ENCODE results near the gene CASZ1.
A peak's percentile ranks its signal among the peaks of the same experiment; 100 is the strongest.

CASZ1 gene, protein sequence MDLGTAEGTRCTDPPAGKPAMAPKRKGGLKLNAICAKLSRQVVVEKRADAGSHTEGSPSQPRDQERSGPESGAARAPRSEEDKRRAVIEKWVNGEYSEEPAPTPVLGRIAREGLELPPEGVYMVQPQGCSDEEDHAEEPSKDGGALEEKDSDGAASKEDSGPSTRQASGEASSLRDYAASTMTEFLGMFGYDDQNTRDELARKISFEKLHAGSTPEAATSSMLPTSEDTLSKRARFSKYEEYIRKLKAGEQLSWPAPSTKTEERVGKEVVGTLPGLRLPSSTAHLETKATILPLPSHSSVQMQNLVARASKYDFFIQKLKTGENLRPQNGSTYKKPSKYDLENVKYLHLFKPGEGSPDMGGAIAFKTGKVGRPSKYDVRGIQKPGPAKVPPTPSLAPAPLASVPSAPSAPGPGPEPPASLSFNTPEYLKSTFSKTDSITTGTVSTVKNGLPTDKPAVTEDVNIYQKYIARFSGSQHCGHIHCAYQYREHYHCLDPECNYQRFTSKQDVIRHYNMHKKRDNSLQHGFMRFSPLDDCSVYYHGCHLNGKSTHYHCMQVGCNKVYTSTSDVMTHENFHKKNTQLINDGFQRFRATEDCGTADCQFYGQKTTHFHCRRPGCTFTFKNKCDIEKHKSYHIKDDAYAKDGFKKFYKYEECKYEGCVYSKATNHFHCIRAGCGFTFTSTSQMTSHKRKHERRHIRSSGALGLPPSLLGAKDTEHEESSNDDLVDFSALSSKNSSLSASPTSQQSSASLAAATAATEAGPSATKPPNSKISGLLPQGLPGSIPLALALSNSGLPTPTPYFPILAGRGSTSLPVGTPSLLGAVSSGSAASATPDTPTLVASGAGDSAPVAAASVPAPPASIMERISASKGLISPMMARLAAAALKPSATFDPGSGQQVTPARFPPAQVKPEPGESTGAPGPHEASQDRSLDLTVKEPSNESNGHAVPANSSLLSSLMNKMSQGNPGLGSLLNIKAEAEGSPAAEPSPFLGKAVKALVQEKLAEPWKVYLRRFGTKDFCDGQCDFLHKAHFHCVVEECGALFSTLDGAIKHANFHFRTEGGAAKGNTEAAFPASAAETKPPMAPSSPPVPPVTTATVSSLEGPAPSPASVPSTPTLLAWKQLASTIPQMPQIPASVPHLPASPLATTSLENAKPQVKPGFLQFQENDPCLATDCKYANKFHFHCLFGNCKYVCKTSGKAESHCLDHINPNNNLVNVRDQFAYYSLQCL (N-terminal part only)

DNA sequence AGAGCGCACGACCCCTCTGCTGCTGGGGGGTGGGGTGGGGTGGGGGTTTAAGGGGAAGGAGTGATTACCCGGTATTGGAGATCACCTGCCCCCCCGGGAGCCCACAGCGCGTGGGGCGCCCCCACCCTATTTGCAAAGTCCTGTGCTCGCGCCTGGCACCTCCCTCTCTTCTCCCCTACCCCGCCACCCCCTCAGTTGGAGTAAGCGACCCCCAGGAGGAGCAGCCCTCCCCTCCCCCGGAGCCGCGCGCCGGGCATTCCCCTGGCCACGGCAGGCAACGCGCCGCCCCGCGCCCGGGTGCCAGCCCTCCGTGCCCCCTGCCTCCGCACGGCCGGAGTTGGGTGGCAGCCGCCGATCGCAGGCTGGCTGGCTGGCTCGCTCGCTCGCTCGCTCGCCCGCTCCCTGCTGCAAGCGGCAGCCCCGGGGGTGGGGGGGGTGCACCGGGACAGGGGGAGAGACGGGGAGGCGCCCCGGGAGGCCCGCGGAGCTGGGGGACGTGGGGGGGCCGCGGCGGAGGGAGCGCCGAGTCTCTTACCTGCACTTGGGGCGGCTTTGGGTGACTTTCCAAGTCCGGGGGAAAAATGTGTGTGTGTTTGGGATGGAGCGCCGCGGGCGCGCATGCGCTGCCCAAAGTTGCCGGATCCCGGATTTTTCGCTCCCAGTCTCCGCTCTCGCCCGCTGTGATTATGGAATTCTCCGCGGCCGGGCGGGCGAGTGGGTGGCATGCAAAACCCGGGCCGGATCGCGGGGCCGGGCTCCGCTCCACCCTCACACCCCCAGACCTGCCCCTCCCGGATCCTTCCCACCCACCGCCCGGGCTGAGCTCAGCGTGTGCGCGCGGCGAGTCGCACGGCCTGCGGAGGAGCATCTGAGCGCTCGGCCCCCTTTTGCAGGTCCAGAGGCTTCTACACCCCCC is at the start of gene CASZ1:
Gene CASZ1 (minus strand): TSS at position 618 of the 916 bp plus-strand sequence. CDS start 102,757 bp downstream, outside the sequence.
- peak; percentile 14 for DNase-seq

DNA sequence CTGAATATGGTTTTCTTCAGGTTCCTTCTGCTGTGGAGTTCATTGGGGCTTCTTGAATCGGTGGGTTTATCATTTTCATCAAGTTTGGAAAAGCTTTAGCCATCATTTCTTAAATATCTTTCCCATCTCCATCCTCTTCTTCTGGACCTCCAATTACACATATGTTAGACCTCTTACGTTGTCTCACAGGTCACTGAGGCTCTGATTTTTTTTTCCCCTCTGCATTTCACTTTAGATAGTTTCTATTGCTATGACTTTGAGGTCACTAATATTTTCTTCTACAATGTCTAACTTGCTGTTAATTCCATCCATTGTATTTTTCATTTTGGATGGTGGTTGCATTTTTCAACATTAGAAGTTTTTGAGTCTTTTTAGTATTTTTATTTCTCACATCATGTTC is 47.3 kb upstream of the CASZ1 start:
- no peak for DNase-seq

DNA sequence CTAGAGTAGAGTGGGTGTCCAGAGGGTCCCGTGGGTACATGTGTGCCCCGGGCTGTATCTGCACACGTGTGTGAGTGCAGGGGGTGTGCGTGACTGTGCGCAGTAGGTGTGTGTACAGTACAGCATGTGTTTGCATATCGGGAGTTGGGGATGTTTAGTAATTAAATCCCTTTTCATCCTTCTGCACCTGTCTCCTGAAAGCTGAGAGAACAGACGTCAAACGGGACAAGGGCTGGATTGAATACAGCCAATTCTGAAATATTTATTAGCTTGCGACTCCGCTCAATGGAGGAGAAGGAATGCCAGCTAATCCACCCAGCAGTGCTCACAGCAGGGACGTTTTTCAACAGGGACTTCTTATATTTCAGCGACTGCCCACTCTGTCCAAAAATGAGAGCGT is 44.7 kb upstream of the CASZ1 start:
- DNase-seq = peak; percentile 44

GRCh38 chr1:10839188-10839770 is 42.8 kb upstream of the CASZ1 start:
- no peak for DNase-seq

DNA sequence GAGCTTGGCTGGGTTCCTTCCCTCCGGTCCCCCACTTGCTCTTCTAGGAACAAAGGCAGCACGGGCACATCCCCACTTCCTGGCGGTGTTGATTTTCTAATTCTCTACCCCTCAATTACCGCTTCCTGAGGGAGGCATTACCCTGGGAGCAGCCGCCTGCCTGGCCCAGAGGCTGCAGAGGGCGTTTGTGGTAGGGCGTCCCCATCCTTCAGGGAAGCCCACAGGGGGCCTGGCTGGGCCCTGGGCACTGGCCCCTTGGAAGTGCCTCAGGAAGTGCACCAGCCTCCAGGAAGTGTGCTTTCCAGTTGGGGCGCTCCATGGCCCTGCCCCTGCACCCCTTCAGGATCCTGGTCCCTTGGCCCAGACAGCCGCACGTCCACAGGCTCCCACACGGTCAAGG is 42.1 kb upstream of the CASZ1 start:
- peak; percentile 7 for DNase-seq

GRCh38 chr1:10836726-10837125 is 40.3 kb upstream of the CASZ1 start:
- DNase-seq = no peak

DNA sequence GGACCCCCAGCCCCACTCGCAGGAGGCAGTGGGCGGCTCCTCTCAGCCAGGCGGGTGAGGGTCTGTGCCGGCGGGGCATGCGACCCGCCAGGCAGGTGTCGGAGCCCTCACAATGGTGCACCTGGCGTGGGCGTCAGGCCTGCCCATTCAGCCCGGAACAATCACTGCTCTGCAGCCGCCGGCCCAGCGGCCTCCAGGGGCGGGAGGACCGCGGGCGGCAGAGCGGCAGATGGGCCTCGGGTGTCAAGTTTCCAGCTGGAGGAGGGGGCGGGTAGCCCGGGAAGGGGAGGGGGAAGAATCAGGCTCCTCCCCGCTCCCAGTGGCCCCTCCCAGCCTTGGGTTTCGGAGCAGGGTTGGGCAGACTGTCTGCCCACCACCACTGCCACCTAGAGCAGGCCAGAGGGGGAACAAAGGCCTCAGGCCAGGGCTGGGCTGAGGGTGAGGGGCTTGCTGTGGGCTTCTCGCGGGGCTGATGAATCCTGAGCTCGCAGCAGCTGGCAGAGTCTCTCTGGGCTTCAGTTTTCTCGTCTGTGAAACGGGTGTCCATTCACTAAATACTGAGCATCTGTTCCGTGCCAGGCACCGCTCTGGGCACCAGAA is 39.5 kb upstream of the CASZ1 start:
- peak; percentile 72 for DNase-seq

DNA sequence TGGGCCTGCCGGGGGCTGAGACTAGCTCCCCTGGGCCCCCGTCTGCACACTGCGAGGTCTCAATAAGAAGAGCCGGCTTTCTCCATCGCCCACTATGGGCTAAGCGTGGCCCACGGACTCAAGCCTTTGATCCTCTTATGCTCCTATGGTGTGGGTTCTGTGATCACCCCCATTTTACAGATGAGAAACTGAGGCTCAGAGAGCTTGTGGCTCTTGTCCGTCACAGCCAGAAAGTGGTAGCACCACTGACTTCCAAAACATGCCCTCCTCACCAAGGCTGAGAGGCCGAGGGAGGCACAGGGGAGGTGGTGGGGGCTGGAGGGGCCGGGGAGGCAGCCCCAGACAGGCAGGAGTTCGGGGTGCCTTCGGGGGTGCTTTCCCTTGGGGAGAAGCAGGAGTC is 39.0 kb upstream of the CASZ1 start:
- no peak for DNase-seq

DNA sequence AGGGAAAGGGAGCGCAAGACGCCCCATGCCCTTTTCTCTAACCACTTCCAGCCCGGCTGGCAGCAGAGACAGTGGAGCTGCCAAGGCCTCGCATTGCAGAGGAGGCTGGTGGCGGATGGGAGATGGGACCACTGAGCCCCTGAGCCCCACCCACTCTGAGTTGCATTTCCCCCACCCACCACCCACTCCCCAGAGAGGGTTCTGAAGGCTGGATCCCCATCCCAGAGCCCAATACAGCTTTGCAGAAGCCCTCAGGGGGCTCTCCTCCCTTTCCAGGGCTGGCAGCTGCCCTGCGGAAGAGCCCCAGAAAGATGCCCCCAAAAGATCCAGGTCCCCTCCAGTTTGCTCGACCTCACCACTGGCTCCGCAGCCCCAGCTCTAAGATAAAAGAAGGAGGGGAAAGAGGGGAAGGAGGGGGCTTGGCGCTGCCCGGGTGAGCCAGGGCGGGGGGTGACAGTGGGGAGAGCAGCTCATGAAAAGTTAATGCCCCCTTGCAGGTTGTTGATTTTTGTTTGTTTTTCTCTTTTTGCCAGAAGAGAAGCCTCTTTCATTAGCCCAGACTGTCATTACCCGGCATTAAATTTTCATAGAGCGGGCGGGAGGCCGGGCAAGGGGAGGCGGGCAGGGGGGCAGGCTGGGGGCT is 38.4 kb upstream of the CASZ1 start:
- DNase-seq = peak; percentile 58

GRCh38 chr1:10833630-10834557 is 37.4 kb upstream of the CASZ1 start:
- no peak for DNase-seq

DNA sequence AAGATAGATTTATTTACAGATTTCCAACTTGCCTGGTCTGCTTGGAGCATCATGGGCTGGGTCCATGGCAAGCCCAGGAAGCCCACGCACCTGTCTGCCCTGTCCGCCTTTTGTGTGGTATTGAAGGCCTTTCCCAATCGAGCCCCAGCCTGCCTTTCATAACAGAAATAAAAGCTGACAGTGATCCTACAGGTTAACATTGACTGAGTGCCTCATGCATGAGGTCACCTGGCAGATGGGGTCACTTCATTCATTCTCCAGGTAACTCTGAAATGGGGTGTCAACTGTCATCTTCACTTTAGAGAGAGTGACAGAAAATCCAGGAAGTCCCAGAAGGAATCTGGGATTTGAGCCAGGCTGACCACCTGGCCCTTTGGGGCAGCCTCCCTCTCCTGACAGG is 36.3 kb upstream of the CASZ1 start:
- no peak for DNase-seq

- no peak for DNase-seq
Measured at GRCh38 chr1:10830961-10831668, 34.7 kb upstream of the CASZ1 start.

GRCh38 chr1:10829965-10830515 is 33.6 kb upstream of the CASZ1 start:
- no peak for DNase-seq

- DNase-seq = no peak
Measured at GRCh38 chr1:10829067-10829818, 32.8 kb upstream of the CASZ1 start.

DNA sequence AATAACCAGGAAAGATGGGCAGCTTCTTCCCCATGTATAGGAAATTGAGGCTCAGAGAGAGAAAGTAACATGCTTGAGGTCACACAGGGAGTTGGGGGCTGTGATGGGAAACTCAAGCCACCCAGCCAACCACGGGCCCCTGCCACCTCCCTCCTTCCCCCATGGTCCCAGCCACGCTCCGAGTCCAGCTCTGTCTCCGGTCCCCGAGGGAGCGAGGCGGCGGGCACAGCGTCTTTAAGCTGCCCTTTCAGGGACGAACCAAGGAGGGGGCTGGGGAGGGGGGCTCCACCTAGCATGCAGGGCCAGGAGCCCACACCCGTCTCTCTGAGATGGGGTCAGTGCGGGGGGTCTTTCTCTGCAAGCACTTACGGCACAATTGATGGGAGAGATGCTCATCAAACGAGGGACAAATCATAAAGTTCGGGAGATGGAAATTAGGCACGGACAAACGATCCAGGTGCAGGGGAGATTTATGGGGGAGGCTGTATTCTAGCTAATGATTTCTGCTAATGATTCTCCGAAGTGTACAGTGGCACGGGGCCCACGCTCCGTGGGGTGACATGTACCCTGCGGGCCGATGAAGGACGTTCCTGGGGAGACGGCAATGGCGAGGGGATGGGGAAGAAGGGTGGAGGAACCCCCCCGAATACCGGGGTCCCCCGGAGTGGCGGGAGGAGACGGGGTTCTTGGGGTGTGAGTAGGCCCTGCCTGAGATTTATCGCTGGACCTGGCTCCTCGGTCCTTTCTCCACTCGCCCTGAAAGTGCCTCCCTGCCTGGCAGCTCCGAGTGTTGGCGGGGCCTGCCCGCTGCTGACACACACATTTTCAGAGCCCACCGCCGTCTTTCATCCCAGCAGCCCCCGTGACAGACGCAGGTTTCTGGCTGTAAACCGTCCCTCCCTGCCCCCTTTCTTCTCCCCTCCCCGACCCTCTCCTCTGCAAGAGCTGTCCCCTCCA is 31.2 kb upstream of the CASZ1 start:
- DNase-seq = no peak

GRCh38 chr1:10825592-10825991 is 29.1 kb upstream of the CASZ1 start:
- no peak for DNase-seq

Measured in NCI-H748 treated with DMSO at 0.1 percent for 48 hours (cell line).